GM12878 (cell line): ENCODE data around the gene TEAD4.

ENCODE experiments used
- ELK1 ChIP-seq: IDR thresholded peaks from 2 replicates; pipeline ENCODE4 v1.6.1; 2012; ENCODE audit warnings: low read depth, low read length, improper control_type of control experiment
- HDGF ChIP-seq: fragments of 450-650 bp; IDR thresholded peaks from 2 replicates; pipeline ENCODE4 v1.6.1; 2016; ENCODE audit warnings: antibody characterized with exemption
- MYC ChIP-seq: IDR thresholded peaks from 2 replicates; pipeline ENCODE4 v1.6.1; 2011; ENCODE audit warnings: mild to moderate bottlenecking, low read length, moderate library complexity, inconsistent platforms; ENCODE audit not compliant: insufficient read depth, insufficient replicate concordance, insufficient read length, severe bottlenecking
- POLR2AphosphoS5 ChIP-seq: IDR thresholded peaks from 2 replicates; pipeline ENCODE4 v1.6.1; 2011; ENCODE audit warnings: mild to moderate bottlenecking, low read length, inconsistent platforms
- SREBF2 ChIP-seq: IDR thresholded peaks from 2 replicates; pipeline ENCODE4 v1.6.1; 2012; ENCODE audit warnings: mild to moderate bottlenecking, low read length
- ZBTB33 ChIP-seq: fragments of 450-650 bp; IDR thresholded peaks from 2 replicates; pipeline ENCODE4 v1.6.1; 2017; ENCODE audit warnings: mild to moderate bottlenecking

GRCh38 chr12:2933586-2933985, 25.6 kb upstream of the TEAD4 start:
- no peak for TF ChIP-seq POLR2AphosphoS5
- TF ChIP-seq MYC = no peak
- TF ChIP-seq HDGF = no peak
- no peak for TF ChIP-seq SREBF2
- no peak for TF ChIP-seq ELK1
- TF ChIP-seq ZBTB33 = no peak
